ENCODE results near the gene DAAM2.

DNA sequence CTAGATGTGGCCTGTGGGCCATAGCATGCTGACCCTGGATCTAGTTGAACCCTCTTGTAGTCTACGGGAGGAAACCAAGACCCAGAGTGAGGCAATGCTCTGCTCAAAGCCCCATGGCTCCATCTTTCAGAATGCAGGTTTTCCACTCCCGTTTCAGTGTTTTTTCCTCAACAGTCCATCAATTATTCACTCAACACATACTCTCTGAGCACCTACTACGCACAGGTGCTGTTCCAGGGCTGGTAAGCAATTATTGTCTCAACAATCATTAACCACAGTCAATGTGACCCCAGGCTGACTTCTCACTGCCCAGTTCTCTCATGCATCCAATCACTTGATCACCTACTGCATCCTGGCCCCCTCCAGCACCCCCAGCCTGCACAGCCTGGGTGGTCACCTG, 122.1 kb downstream of the DAAM2 start:
- TF ChIP-seq, protein P1, sequence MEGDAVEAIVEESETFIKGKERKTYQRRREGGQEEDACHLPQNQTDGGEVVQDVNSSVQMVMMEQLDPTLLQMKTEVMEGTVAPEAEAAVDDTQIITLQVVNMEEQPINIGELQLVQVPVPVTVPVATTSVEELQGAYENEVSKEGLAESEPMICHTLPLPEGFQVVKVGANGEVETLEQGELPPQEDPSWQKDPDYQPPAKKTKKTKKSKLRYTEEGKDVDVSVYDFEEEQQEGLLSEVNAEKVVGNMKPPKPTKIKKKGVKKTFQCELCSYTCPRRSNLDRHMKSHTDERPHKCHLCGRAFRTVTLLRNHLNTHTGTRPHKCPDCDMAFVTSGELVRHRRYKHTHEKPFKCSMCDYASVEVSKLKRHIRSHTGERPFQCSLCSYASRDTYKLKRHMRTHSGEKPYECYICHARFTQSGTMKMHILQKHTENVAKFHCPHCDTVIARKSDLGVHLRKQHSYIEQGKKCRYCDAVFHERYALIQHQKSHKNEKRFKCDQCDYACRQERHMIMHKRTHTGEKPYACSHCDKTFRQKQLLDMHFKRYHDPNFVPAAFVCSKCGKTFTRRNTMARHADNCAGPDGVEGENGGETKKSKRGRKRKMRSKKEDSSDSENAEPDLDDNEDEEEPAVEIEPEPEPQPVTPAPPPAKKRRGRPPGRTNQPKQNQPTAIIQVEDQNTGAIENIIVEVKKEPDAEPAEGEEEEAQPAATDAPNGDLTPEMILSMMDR (conservative IDR thresholded peaks at IDR 0.05; ENCODE audit: low read depth, low read length) = no peak
- no peak for TF ChIP-seq EZH2 (IDR thresholded peaks at IDR 0.05; ENCODE audit: borderline replicate concordance, low read depth, low read length, poor library complexity, severe bottlenecking)

Data from A673 (cell line).